SK-N-MC (cell line): Measurements from ENCODE around the gene RIOK3.
"Not testable (repeated sequence)": the region's sequence is repeated elsewhere in the genome, so short reads cannot be mapped to it uniquely, and the experiment has no call there.

Source experiments
- DNase-seq: peaks from one replicate; pipeline ENCODE4 v3.0.0-alpha.2; 2011; ENCODE audit warnings: low read depth, low spot score
- H3K27ac ChIP-seq: fragments of 200-600 bp; sonication (generic); 2 replicates; pipeline ENCODE4 v1.5.1; 2016; ENCODE audit warnings: mixed run types
- H3K36me3 ChIP-seq: fragments of 200-600 bp; sonication (generic); 2 replicates; pipeline ENCODE4 v1.6.1; 2017; ENCODE audit warnings: antibody characterized with exemption, low read length, mixed read lengths; ENCODE audit not compliant: insufficient read depth
- H3K4me3 ChIP-seq: fragments of 200-600 bp; sonication (generic); 2 replicates; pipeline ENCODE4 v1.5.1; 2016
- H3K9ac ChIP-seq: fragments of 200-600 bp; sonication (generic); 2 replicates; pipeline ENCODE4 v1.8.0; 2017; ENCODE audit warnings: mixed run types, mixed read lengths; ENCODE audit not compliant: insufficient read length
- H3K9me3 ChIP-seq: fragments of 200-600 bp; sonication (generic); 2 replicates; pipeline ENCODE4 v1.6.1; 2017; ENCODE audit warnings: low read depth, mild to moderate bottlenecking, antibody characterized with exemption, low read length, moderate library complexity, mixed read lengths
- EZH2 ChIP-seq: fragments of 200-600 bp; sonication (generic); IDR thresholded peaks from one replicate; pipeline ENCODE4 v1.6.1; 2017; ENCODE audit warnings: antibody characterized with exemption
- FOXP2 ChIP-seq: optimal IDR thresholded peaks from 2 replicates; pipeline ENCODE3; 2011; ENCODE audit warnings: mild to moderate bottlenecking, moderate library complexity; ENCODE audit not compliant: insufficient read depth; ENCODE audit errors: extremely low read length, control extremely low read depth
- POLR2AphosphoS5 ChIP-seq: IDR thresholded peaks from 2 replicates; pipeline ENCODE4 v1.6.1; 2012; ENCODE audit warnings: mild to moderate bottlenecking, low read depth, low read length, borderline replicate concordance

The RIOK3 gene

DNA sequence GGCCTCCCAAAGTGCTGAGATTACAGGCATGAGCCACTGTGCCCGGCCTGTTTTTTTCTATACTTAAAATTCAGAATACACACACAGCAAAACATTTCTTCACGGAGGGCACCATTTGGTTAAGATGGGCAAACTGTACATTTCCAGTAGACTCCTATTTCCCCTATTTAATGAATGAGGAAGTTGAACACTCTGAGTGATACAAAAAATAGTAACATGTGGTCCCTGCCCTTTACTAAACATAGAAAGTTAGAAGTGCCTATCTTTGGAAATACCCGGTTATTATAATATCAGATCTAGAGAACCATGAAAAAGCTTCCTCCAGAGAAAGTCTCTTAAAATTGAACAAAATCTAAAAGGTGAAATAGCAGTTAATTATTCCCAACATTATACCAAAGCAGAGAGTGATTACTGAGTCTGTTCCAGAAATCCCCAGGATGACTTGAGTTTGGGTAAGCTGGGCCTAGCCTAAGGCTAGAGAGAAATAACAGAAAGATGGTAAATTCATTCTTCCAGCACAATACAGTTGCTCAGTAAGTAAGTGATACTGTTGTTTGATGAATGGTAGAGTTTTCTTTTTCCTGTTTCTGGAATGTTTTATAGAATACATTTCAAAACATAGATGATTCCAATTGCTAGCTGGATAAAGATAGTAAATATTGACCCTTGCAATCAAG, 26.9 kb downstream of the RIOK3 start:
- Histone ChIP-seq H3K9ac (no peak overlapping the region), H3K4me3 (no peak overlapping the region), H3K36me3 (peaks cover 49% of the 10 kb centered on the region), H3K9me3 (no peaks in the 10 kb centered on the region), H3K27ac (no peak overlapping the region)
- DNase-seq, result no peak
- TF ChIP-seq POLR2AphosphoS5 (no peak), FOXP2 (no peak), EZH2 (no peak)

- Histone ChIP-seq H3K9me3 (no peaks in the 10 kb centered on the region), H3K9ac (no peak overlapping the region), H3K36me3 (peaks cover 18% of the 10 kb centered on the region), H3K27ac (no peak overlapping the region), H3K4me3 (no peak overlapping the region)
- TF ChIP-seq POLR2AphosphoS5 (no peak), EZH2 (no peak), FOXP2 (no peak)
- no peak for DNase-seq
These were observed 31.6 kb downstream of the RIOK3 start for GRCh38 chr18:23484561-23485182.

GRCh38 chr18:23485386-23485785, 32.3 kb downstream of the RIOK3 start:
- Histone ChIP-seq H3K27ac (no peak overlapping the region), H3K9me3 (no peaks in the 10 kb centered on the region), H3K9ac (no peak overlapping the region), H3K36me3 (peaks cover 11% of the 10 kb centered on the region), H3K4me3 (no peak overlapping the region)
- DNase-seq, result no peak
- TF ChIP-seq POLR2AphosphoS5 (no peak), EZH2 (no peak), FOXP2 (no peak)

GRCh38 chr18:23487738-23488570, 34.9 kb downstream of the RIOK3 start:
- no peak for DNase-seq
- H3K27ac ChIP-seq, result no peak overlapping the region
- no peaks in the 10 kb centered on the region for H3K9me3 ChIP-seq
- no peak overlapping the region for H3K4me3 ChIP-seq
- TF ChIP-seq POLR2AphosphoS5 (no peak), FOXP2 (no peak), EZH2 (no peak)
- H3K36me3 ChIP-seq, result no peaks in the 10 kb centered on the region
- H3K9ac ChIP-seq, result no peak overlapping the region

DNA sequence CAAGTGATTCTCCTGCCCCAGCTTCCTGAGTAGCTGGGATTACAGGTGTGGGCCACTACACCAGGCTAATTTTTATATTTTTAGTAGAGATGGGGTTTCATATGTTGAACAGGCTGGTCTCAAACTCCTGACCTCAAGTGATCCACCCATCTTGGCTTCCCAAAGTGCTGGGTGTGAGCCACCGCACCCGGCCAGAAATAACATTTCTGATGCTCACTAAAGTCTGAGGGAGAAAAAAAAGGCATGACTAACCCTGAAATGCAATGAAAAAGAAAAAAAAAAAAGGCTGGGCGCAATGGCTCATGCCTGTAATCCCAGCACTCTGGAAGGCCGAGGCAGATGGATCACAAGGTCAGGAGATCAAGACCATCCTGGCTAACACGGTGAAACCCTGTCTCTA, 36.5 kb downstream of the RIOK3 start:
- H3K9me3 ChIP-seq, DNase-seq, H3K4me3 ChIP-seq, H3K9ac ChIP-seq, H3K36me3 ChIP-seq, H3K27ac ChIP-seq: not testable (repeated sequence)

DNA sequence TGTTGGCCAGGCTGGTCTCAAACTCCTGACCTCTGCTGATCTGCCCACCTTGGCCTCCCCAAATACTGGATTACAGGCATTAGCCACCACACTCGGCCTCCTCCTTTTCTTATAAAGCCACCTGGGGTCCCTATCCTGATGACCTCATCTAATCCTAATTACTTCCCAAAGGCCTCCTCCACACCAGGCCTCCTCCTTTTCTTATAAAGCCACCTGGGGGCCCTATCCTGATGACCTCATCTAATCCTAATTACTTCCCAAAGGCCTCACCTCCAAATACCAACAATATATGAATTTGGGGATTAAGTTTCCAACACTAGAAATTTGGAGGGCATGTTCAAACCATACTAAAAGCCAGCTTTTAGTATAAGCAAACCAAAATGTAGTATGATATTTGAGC, 40.6 kb downstream of the RIOK3 start:
- Histone ChIP-seq H3K27ac (no peak overlapping the region), H3K4me3 (no peak overlapping the region), H3K36me3 (no peaks in the 10 kb centered on the region), H3K9me3 (no peaks in the 10 kb centered on the region), H3K9ac (no peak overlapping the region)
- DNase-seq, result no peak
- no peak for TF ChIP-seq POLR2AphosphoS5
- no peak for TF ChIP-seq EZH2
- no peak for TF ChIP-seq FOXP2

DNA sequence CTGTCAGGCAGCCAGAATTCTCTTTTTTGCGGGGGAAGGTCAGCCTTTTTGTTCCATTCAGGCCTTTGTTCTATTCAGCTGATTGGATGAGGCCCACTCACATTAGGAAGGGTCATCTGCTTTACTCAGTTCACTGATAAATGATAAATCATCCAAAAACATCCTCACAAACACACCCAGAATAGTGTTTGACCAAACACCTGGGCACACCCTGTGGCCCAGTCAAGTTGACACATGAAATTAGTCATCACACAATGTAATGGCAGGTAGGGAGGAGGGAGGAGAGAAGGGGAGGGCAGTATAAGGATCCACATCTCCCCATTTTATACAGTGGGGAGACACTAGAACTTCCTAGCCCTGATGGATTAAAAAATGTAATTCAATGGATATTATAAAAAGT, 41.9 kb downstream of the RIOK3 start:
- TF ChIP-seq EZH2 (no peak), POLR2AphosphoS5 (no peak), FOXP2 (no peak)
- Histone ChIP-seq H3K9me3 (no peaks in the 10 kb centered on the region), H3K27ac (no peak overlapping the region), H3K9ac (no peak overlapping the region), H3K4me3 (no peak overlapping the region), H3K36me3 (no peaks in the 10 kb centered on the region)
- DNase-seq, result no peak

GRCh38 chr18:23495723-23496440, 42.8 kb downstream of the RIOK3 start:
- Histone ChIP-seq H3K36me3 (no peaks in the 10 kb centered on the region), H3K4me3 (no peak overlapping the region), H3K9ac (no peak overlapping the region), H3K27ac (no peak overlapping the region), H3K9me3 (no peaks in the 10 kb centered on the region)
- no peak for TF ChIP-seq FOXP2
- TF ChIP-seq POLR2AphosphoS5, result no peak
- TF ChIP-seq EZH2, result no peak
- no peak for DNase-seq

- no peak for DNase-seq
- Histone ChIP-seq H3K36me3 (no peaks in the 10 kb centered on the region), H3K9me3 (no peaks in the 10 kb centered on the region), H3K4me3 (no peak overlapping the region), H3K27ac (no peak overlapping the region), H3K9ac (no peak overlapping the region)
- no peak for TF ChIP-seq FOXP2
These were observed 45.0 kb downstream of the RIOK3 start for GRCh38 chr18:23498117-23498516.
